GM12878 (cell line): Measurements from ENCODE around the gene EMP1.

Experiments used
- CBX5 ChIP-seq: sonication (generic); IDR thresholded peaks from 2 replicates; pipeline ENCODE4 v1.6.1; 2016; ENCODE audit warnings: low read depth, moderate library complexity, mild to moderate bottlenecking, inconsistent platforms
- CEBPB ChIP-seq, 2 experiments: fragments of 150-350 bp in 1 of 2; IDR thresholded peaks; 2 replicates each; pipeline ENCODE4 v1.6.1; 2012 to 2014; ENCODE audit warnings: low read depth in 2 of 2, low read length in 2 of 2, borderline replicate concordance in 1 of 2, inconsistent platforms in 1 of 2
- CHD1 ChIP-seq: IDR thresholded peaks from 2 replicates; pipeline ENCODE4 v1.6.1; 2012; ENCODE audit warnings: low read depth, low read length, improper control_type of control experiment
- EP300 ChIP-seq, 2 experiments: fragments of 150-350 bp in 1 of 2; IDR thresholded peaks; 2 replicates each; pipeline ENCODE4 v1.6.1; 2011 to 2012; ENCODE audit warnings: low read depth in 2 of 2, low read length in 2 of 2, borderline replicate concordance in 1 of 2, improper control_type of control experiment in 1 of 2, inconsistent platforms in 1 of 2; ENCODE audit not compliant: control insufficient read depth in 1 of 2
- EZH2 ChIP-seq: IDR thresholded peaks from 2 replicates; pipeline ENCODE4 v1.6.1; 2012; ENCODE audit warnings: low read depth, mild to moderate bottlenecking, control low read depth, inconsistent platforms, low read length, borderline replicate concordance; ENCODE audit not compliant: control insufficient read depth
- MYC ChIP-seq: IDR thresholded peaks from 2 replicates; pipeline ENCODE4 v1.6.1; 2011; ENCODE audit warnings: mild to moderate bottlenecking, low read length, moderate library complexity, inconsistent platforms; ENCODE audit not compliant: insufficient read depth, insufficient replicate concordance, insufficient read length, severe bottlenecking
- NFYB ChIP-seq: IDR thresholded peaks from 2 replicates; pipeline ENCODE4 v1.6.1; 2011; ENCODE audit warnings: low read depth, mild to moderate bottlenecking, low read length, improper control_type of control experiment, moderate library complexity; ENCODE audit not compliant: insufficient read depth
- NR2C2 ChIP-seq: IDR thresholded peaks from 2 replicates; pipeline ENCODE4 v1.6.1; 2011; ENCODE audit warnings: borderline replicate concordance, low read depth; ENCODE audit not compliant: control insufficient read depth, insufficient read length
- PML ChIP-seq: IDR thresholded peaks from 2 replicates; pipeline ENCODE4 v1.6.1; 2012; ENCODE audit warnings: low read length, inconsistent platforms
- RBBP5 ChIP-seq: fragments of 200-600 bp; sonication (generic); conservative IDR thresholded peaks from 2 replicates; pipeline ENCODE4 v1.6.1; 2016
- TF ChIP-seq, protein P1 (sequence below), 3 experiments: IDR thresholded peaks in 2 of 3; conservative IDR thresholded peaks in 1 of 3; 2 replicates each; pipeline ENCODE4 v1.5.1; 2011; ENCODE audit warnings: low read depth in 3 of 3, low read length in 3 of 3, mild to moderate bottlenecking in 3 of 3, control low read depth in 2 of 3, moderate library complexity in 2 of 3, inconsistent platforms in 1 of 3, mixed read lengths in 1 of 3; ENCODE audit not compliant: control insufficient read depth in 2 of 3, insufficient read depth in 1 of 3; ENCODE audit errors: extremely low read depth in 1 of 3
- TF ChIP-seq, protein P2 (sequence below): fragments of 450-650 bp; IDR thresholded peaks from 2 replicates; pipeline ENCODE4 v1.6.1; 2017; ENCODE audit warnings: mild to moderate bottlenecking
- TF ChIP-seq, protein P3 (sequence below): fragments of 450-650 bp; IDR thresholded peaks from 2 replicates; pipeline ENCODE4 v1.6.1; 2017; ENCODE audit warnings: mild to moderate bottlenecking, moderate library complexity

DNA sequence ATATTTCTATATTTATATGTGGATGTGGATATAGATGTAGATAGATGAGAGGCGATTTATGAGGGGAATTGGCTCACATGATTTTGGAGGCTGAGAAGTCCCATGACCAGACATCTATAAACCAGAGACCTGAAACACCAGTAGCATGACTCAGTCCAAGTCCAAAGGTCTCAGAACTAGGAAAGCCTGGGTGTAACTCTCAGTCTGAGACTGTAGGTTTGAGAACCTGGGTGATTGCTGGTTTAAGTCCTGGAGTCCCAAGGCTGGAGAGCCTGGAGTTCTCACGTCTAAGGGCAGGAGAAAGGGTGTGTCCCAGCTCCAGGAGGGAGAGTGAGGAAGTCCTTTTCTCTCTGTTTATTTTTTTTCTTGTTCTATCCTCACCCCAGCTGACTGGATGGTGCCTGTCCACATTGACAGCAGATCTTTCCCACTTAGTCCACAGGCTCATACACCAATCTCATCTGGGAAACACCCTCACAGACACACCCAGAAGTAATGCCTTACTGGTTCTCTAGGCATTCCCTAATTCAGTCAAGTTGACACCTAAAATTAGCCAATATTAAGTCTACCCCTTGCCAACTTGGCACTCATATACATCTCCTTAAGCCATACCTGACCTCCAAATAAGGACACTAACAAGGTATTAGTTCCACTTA is 45.4 kb downstream of the EMP1 start:
- TF ChIP-seq, protein P1, sequence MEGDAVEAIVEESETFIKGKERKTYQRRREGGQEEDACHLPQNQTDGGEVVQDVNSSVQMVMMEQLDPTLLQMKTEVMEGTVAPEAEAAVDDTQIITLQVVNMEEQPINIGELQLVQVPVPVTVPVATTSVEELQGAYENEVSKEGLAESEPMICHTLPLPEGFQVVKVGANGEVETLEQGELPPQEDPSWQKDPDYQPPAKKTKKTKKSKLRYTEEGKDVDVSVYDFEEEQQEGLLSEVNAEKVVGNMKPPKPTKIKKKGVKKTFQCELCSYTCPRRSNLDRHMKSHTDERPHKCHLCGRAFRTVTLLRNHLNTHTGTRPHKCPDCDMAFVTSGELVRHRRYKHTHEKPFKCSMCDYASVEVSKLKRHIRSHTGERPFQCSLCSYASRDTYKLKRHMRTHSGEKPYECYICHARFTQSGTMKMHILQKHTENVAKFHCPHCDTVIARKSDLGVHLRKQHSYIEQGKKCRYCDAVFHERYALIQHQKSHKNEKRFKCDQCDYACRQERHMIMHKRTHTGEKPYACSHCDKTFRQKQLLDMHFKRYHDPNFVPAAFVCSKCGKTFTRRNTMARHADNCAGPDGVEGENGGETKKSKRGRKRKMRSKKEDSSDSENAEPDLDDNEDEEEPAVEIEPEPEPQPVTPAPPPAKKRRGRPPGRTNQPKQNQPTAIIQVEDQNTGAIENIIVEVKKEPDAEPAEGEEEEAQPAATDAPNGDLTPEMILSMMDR (IDR thresholded peaks at IDR 0.05 in 2 of 3, conservative IDR thresholded peaks at IDR 0.05 in 1 of 3; ENCODE audit: control insufficient read depth in 2 of 3, extremely low read depth in 1 of 3, insufficient read depth in 1 of 3, low read depth in 3 of 3, low read length in 3 of 3) = no peak
- TF ChIP-seq CBX5 = no peak
- no peak for TF ChIP-seq NFYB
- no peak for TF ChIP-seq MYC
- TF ChIP-seq EP300 (IDR thresholded peaks at IDR 0.05; ENCODE audit: borderline replicate concordance in 1 of 2, control insufficient read depth in 1 of 2, low read depth in 2 of 2, low read length in 2 of 2) = no peak
- TF ChIP-seq EZH2 = no peak
- no peak for TF ChIP-seq NR2C2
- no peak for TF ChIP-seq CEBPB (IDR thresholded peaks at IDR 0.05; ENCODE audit: borderline replicate concordance in 1 of 2, low read depth in 2 of 2, low read length in 2 of 2)
- no peak for TF ChIP-seq PML
- no peak for TF ChIP-seq CHD1
- TF ChIP-seq, protein P2, sequence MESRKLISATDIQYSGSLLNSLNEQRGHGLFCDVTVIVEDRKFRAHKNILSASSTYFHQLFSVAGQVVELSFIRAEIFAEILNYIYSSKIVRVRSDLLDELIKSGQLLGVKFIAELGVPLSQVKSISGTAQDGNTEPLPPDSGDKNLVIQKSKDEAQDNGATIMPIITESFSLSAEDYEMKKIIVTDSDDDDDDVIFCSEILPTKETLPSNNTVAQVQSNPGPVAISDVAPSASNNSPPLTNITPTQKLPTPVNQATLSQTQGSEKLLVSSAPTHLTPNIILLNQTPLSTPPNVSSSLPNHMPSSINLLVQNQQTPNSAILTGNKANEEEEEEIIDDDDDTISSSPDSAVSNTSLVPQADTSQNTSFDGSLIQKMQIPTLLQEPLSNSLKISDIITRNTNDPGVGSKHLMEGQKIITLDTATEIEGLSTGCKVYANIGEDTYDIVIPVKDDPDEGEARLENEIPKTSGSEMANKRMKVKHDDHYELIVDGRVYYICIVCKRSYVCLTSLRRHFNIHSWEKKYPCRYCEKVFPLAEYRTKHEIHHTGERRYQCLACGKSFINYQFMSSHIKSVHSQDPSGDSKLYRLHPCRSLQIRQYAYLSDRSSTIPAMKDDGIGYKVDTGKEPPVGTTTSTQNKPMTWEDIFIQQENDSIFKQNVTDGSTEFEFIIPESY = no peak
- no peak for TF ChIP-seq RBBP5
- TF ChIP-seq, protein P3, sequence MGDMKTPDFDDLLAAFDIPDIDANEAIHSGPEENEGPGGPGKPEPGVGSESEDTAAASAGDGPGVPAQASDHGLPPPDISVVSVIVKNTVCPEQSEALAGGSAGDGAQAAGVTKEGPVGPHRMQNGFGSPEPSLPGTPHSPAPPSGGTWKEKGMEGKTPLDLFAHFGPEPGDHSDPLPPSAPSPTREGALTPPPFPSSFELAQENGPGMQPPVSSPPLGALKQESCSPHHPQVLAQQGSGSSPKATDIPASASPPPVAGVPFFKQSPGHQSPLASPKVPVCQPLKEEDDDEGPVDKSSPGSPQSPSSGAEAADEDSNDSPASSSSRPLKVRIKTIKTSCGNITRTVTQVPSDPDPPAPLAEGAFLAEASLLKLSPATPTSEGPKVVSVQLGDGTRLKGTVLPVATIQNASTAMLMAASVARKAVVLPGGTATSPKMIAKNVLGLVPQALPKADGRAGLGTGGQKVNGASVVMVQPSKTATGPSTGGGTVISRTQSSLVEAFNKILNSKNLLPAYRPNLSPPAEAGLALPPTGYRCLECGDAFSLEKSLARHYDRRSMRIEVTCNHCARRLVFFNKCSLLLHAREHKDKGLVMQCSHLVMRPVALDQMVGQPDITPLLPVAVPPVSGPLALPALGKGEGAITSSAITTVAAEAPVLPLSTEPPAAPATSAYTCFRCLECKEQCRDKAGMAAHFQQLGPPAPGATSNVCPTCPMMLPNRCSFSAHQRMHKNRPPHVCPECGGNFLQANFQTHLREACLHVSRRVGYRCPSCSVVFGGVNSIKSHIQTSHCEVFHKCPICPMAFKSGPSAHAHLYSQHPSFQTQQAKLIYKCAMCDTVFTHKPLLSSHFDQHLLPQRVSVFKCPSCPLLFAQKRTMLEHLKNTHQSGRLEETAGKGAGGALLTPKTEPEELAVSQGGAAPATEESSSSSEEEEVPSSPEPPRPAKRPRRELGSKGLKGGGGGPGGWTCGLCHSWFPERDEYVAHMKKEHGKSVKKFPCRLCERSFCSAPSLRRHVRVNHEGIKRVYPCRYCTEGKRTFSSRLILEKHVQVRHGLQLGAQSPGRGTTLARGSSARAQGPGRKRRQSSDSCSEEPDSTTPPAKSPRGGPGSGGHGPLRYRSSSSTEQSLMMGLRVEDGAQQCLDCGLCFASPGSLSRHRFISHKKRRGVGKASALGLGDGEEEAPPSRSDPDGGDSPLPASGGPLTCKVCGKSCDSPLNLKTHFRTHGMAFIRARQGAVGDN = no peak
